Ovary (tissue), 9 donors: ENCODE results near the gene ILF2. TPM values are rescaled to one million over a fixed set of nuclear protein-coding genes. Genes with fewer than 3 reads are reported as not detected.
"Not testable (repeated sequence)": the region's sequence is repeated elsewhere in the genome, so short reads cannot be mapped to it uniquely, and the experiment has no call there.

Experiments
- DNase-seq, 5 donors: peaks; one replicate each; pipeline ENCODE4 v3.0.0-alpha.2; 2019 to 2020
- H3K27ac ChIP-seq, 2 donors: fragments of 200-600 bp; one replicate each; pipeline versions ENCODE4 v1.5.1 to v1.8.0; 2019 to 2022
- H3K27me3 ChIP-seq: fragments of 200-600 bp; one replicate; pipeline ENCODE4 v1.8.0; 2022
- H3K36me3 ChIP-seq: fragments of 200-600 bp; sonication (generic); one replicate; pipeline ENCODE4 v1.5.1; 2019
- H3K4me1 ChIP-seq: one replicate; pipeline ENCODE4 v1.8.1; 2013; ENCODE audit warnings: mild to moderate bottlenecking, moderate library complexity; ENCODE audit not compliant: insufficient read depth
- H3K4me3 ChIP-seq: fragments of 200-600 bp; sonication (generic); one replicate; pipeline ENCODE4 v1.5.1; 2017
- H3K9me3 ChIP-seq, 2 donors: fragments of 200-600 bp in 1 of 2; sonication (generic) in 1 of 2; one replicate each; pipeline versions ENCODE4 v1.5.1 to v1.8.1; 2013 to 2019; ENCODE audit warnings: mild to moderate bottlenecking in 1 of 2, moderate library complexity in 1 of 2
- CTCF ChIP-seq, 3 donors: fragments of 450-650 bp in 2 of 3; fragments of 200-600 bp in 1 of 3; IDR thresholded peaks; one replicate each; pipeline versions ENCODE4 v1.5.1 to v1.8.0; 2016 to 2022; ENCODE audit warnings: antibody characterized with exemption in 3 of 3, mild to moderate bottlenecking in 1 of 3
- EP300 ChIP-seq: sonication (generic); formaldehyde crosslinking; IDR thresholded peaks from one replicate; pipeline ENCODE4 v1.6.1; 2017; ENCODE audit warnings: antibody characterized with exemption
- POLR2A ChIP-seq: fragments of 450-650 bp; IDR thresholded peaks from one replicate; pipeline ENCODE4 v1.6.1; 2017; ENCODE audit warnings: antibody characterized with exemption, mild to moderate bottlenecking, moderate library complexity
- WGBS, 3 donors: extraction: QIAGEN DNeasy Blood & Tissue Kit in 1 of 3; methylation state at CpG; one replicate each; pipeline versions ENCODE4 v1.1.5 to v1.1.7; 2013 to 2017; 5-methylcytosine and 5-hydroxymethylcytosine counted together
- intact Hi-C, 4 donors: fragments of 100-400 bp; cut with DNase I; formaldehyde crosslinking; loops; one replicate each; pipeline versions ENCODE4 v1.11.0 to v1.15.1; 2022 to 2023
- polyA plus RNA-seq, 2 donors: library from polyadenylated mRNA; stranded (reverse); fragments of 200-250 nt in 1 of 2; fragments of 350-450 nt in 1 of 2; fragmentation: Illumina TruSeq in 1 of 2; extraction: RNeasy Lipid Tissue Mini Kit (QIAGEN cat#74804) in 1 of 2; gene quantifications; one replicate each; pipeline ENCODE4 v1.2.3, GENCODE V29; 2013 to 2014
- total RNA-seq, 7 donors: library from RNA; depleted of rRNA in 2 of 7; stranded (reverse); fragments of >200 nt in 2 of 7; fragmentation: NEBNext Ultra II Directional in 3 of 7; extraction: Animal tissue kit (Norgen Biotek cat#: 25700) in 3 of 7; gene quantifications; one replicate each; pipeline versions ENCODE4 v1.1.0 to v1.2.4, GENCODE V29; 2016 to 2023
- donor health status: DM: no; HTN: no; CAD: no; lungs with moderate emphysema.
- donor health status: DM: no; HTN: no; CAD: no.
- donor health status: Bipolar disorder and iron deficiency.
- donor health status: DM: yes; HTN: yes; CAD: no.
- donor health status: DM: no; HTN: no; CAD: no.
- donor health status: DM: yes; HTN: yes; CAD: no.

Gene ILF2
- total and polyA plus RNA-seq, 9 donors, result 87.3 to 206 (median 122) TPM

- Histone ChIP-seq H3K36me3 (no peaks in the 10 kb centered on the region), H3K4me1 (peaks cover 3% of the 10 kb centered on the region), H3K27me3 (no peaks in the 10 kb centered on the region), H3K4me3 (peak overlapping the region; percentile 71), H3K27ac (peak overlapping the region; percentile 49 to 53), H3K9me3 (no peaks in the 10 kb centered on the region)
- peak in 1 of 5 donors; percentile 63 for DNase-seq
- intact Hi-C loops, result loop anchor here in 3 of 4 donors (5.0 to 10.0 kb wide), 4 partner anchors 93 to 317 kb away; partner anchors contain the start of genes DENND4B (in 2 of the 3) and RAB13 (in 2 of the 3)
- WGBS, 3 donors, result 0 to 1% (median 1%) methylated on average over 22 of the region's 22 CpGs
- TF ChIP-seq CTCF (IDR thresholded peaks at IDR 0.05) (no peak), POLR2A (no peak), EP300 (no peak)
These were observed 435 bp downstream of the ILF2 start for GRCh38 chr1:153670257-153670858.

- Histone ChIP-seq H3K36me3 (no peaks in the 10 kb centered on the region), H3K27ac (no peak overlapping the region), H3K9me3 (no peaks in the 10 kb centered on the region), H3K4me1 (peaks cover 3% of the 10 kb centered on the region), H3K4me3 (peak overlapping the region; percentile 71), H3K27me3 (no peaks in the 10 kb centered on the region)
- TF ChIP-seq EP300 (no peak), CTCF (IDR thresholded peaks at IDR 0.05) (no peak), POLR2A (no peak)
- no peak for DNase-seq
- 64 to 74% (median 73%) methylated on average over 6 of the region's 6 CpGs for WGBS, 3 donors
- intact Hi-C loops, result loop anchor here (5.0 to 10.0 kb wide), 6 partner anchors 92 to 318 kb away; partner anchors contain the start of genes DENND4B (in 2 of the 4) and RAB13 (in 2 of the 4)
These were observed 1.2 kb downstream of the ILF2 start for GRCh38 chr1:153669606-153670005.

- not testable (repeated sequence) for H3K4me3 ChIP-seq, H3K36me3 ChIP-seq, H3K9me3 ChIP-seq, H3K27ac ChIP-seq, H3K4me1 ChIP-seq, H3K27me3 ChIP-seq
- 87 to 92% (median 90%) methylated on average over 8 of the region's 8 CpGs for WGBS, 3 donors
- peak in 1 of 5 donors; percentile 28 for DNase-seq
- intact Hi-C loops, result loop anchor here in 2 of 4 donors (5.0 to 10.0 kb wide), 2 partner anchors 136 to 154 kb away; no protein-coding TSS in a partner anchor
These were observed 2.1 kb downstream of the ILF2 start for GRCh38 chr1:153668672-153669071.

- Histone ChIP-seq H3K27me3 (no peaks in the 10 kb centered on the region), H3K4me3 (no peak overlapping the region), H3K4me1 (peaks cover 3% of the 10 kb centered on the region), H3K36me3 (no peaks in the 10 kb centered on the region), H3K9me3 (no peaks in the 10 kb centered on the region), H3K27ac (no peak overlapping the region)
- DNase-seq, result no peak
- TF ChIP-seq EP300 (no peak), CTCF (IDR thresholded peaks at IDR 0.05) (no peak), POLR2A (no peak)
- WGBS, 3 donors, result 73 to 81% (median 77%) methylated on average over 4 of the region's 4 CpGs
- intact Hi-C loops, result loop anchor here in 2 of 4 donors (5.0 to 10.0 kb wide), 2 partner anchors 135 to 153 kb away; no protein-coding TSS in a partner anchor
These were observed 3.4 kb downstream of the ILF2 start for GRCh38 chr1:153667439-153667838.

GRCh38 chr1:153663211-153663610 is 7.6 kb downstream of the ILF2 start:
- Histone ChIP-seq H3K27ac (no peak overlapping the region), H3K4me1 (peaks cover 2% of the 10 kb centered on the region), H3K27me3 (no peaks in the 10 kb centered on the region), H3K9me3 (no peaks in the 10 kb centered on the region), H3K4me3 (no peak overlapping the region), H3K36me3 (no peaks in the 10 kb centered on the region)
- TF ChIP-seq CTCF (IDR thresholded peaks at IDR 0.05), result no peak
- no peak for TF ChIP-seq POLR2A
- TF ChIP-seq EP300, result no peak
- intact Hi-C loops, result loop anchor here in 1 of 4 donors (10.0 kb wide), 1 partner anchor 148 kb away; no protein-coding TSS in a partner anchor
- WGBS, 3 donors, result 71 to 75% (median 72%) methylated on average over 5 of the region's 5 CpGs
- peak in 3 of 5 donors; percentile 2 to 7 (median 6) for DNase-seq
